Tibial nerve (tissue), 4 donors: Measurements from ENCODE around the gene POLD4. TPM values are rescaled to one million over a fixed set of nuclear protein-coding genes. Genes with fewer than 3 reads are reported as not detected.

ENCODE experiments used
- DNase-seq, 2 donors: peaks; one replicate each; pipeline ENCODE4 v3.0.0-alpha.2; 2019; ENCODE audit warnings: low spot score in 2 of 2
- H3K27ac ChIP-seq, 4 donors: fragments of 200-600 bp; sonication (generic) in 3 of 4; one replicate each; pipeline ENCODE4 v1.5.1; 2017 to 2019; ENCODE audit warnings: mild to moderate bottlenecking in 1 of 4
- H3K27me3 ChIP-seq, 2 donors: fragments of 200-600 bp; sonication (generic) in 1 of 2; one replicate each; pipeline versions ENCODE4 v1.5.1 to v1.6.0; 2017 to 2019
- H3K36me3 ChIP-seq, 3 donors: fragments of 200-600 bp; sonication (generic); one replicate each; pipeline ENCODE4 v1.5.1; 2018 to 2019
- H3K4me1 ChIP-seq, 4 donors: fragments of 200-600 bp; sonication (generic) in 3 of 4; one replicate each; pipeline ENCODE4 v1.5.1; 2017 to 2019
- H3K4me3 ChIP-seq, 4 donors: fragments of 200-600 bp; sonication (generic) in 3 of 4; one replicate each; pipeline ENCODE4 v1.5.1; 2017 to 2019; ENCODE audit warnings: mild to moderate bottlenecking in 1 of 4, moderate library complexity in 1 of 4
- H3K9me3 ChIP-seq, 4 donors: fragments of 200-600 bp; sonication (generic) in 3 of 4; one replicate each; pipeline ENCODE4 v1.5.1; 2017 to 2019
- EP300 ChIP-seq, 2 donors: sonication (generic); formaldehyde crosslinking; IDR thresholded peaks; one replicate each; pipeline ENCODE4 v1.6.1; 2017; ENCODE audit warnings: antibody characterized with exemption in 2 of 2, mild to moderate bottlenecking in 1 of 2
- POLR2A ChIP-seq, 2 donors: fragments of 450-650 bp; IDR thresholded peaks; one replicate each; pipeline ENCODE4 v1.6.1; 2017; ENCODE audit warnings: antibody characterized with exemption in 2 of 2, mild to moderate bottlenecking in 2 of 2, moderate library complexity in 2 of 2
- WGBS, 2 donors: methylation state at CpG; one replicate each; pipeline ENCODE4 v1.1.5; 2018; 5-methylcytosine and 5-hydroxymethylcytosine counted together
- total RNA-seq, 4 donors: library from RNA; depleted of rRNA; stranded (reverse); fragments of >200 nt; gene quantifications; one replicate each; pipeline ENCODE4 v1.1.0, GENCODE V29; 2016
- TF ChIP-seq, protein P1 (sequence below), 5 experiments: fragments of 200-600 bp in 3 of 5; fragments of 450-650 bp in 2 of 5; sonication (generic) in 3 of 5; IDR thresholded peaks; one replicate each; pipeline ENCODE4 v1.5.1; 2016 to 2019; ENCODE audit warnings: antibody characterized with exemption in 5 of 5, mild to moderate bottlenecking in 3 of 5, moderate library complexity in 2 of 5

POLD4 gene
- total RNA-seq, 4 donors from 2014 or later: 70.8 to 154 (median 88.5) TPM

- no peak overlapping the region for H3K4me3 ChIP-seq
- H3K9me3 ChIP-seq: no peaks in the 10 kb centered on the region
- H3K36me3 ChIP-seq: no peaks in the 10 kb centered on the region
- peaks cover 4 to 83% (median 75%) of the 10 kb centered on the region in 4 donors for H3K4me1 ChIP-seq
- H3K27ac ChIP-seq: peak overlapping the region; percentile 94 to 99 (median 98)
- DNase-seq: no peak
- no peak for TF ChIP-seq EP300 (IDR thresholded peaks at IDR 0.05)
- TF ChIP-seq POLR2A (IDR thresholded peaks at IDR 0.05): no peak
- WGBS, 2 donors: 69 to 85% methylated on average over 4 of the region's 4 CpGs
- no peaks in the 10 kb centered on the region for H3K27me3 ChIP-seq
Observed at GRCh38 chr11:67355794-67356386, 2.5 kb upstream of the POLD4 start.

GRCh38 chr11:67355023-67355793, 1.9 kb upstream of the POLD4 start:
- no peak for DNase-seq
- WGBS, 2 donors: 73 to 79% methylated on average over 4 to 11 of the region's 11 CpGs
- Histone ChIP-seq H3K9me3 (no peaks in the 10 kb centered on the region), H3K4me3 (no peak overlapping the region), H3K36me3 (no peaks in the 10 kb centered on the region), H3K27ac (peak overlapping the region; percentile 94 to 99 (median 98)), H3K27me3 (no peaks in the 10 kb centered on the region), H3K4me1 (peaks cover 4 to 84% (median 79%) of the 10 kb centered on the region in 4 donors)
- TF ChIP-seq EP300 (IDR thresholded peaks at IDR 0.05): no peak
- no peak for TF ChIP-seq POLR2A (IDR thresholded peaks at IDR 0.05)
- TF ChIP-seq, protein P1, sequence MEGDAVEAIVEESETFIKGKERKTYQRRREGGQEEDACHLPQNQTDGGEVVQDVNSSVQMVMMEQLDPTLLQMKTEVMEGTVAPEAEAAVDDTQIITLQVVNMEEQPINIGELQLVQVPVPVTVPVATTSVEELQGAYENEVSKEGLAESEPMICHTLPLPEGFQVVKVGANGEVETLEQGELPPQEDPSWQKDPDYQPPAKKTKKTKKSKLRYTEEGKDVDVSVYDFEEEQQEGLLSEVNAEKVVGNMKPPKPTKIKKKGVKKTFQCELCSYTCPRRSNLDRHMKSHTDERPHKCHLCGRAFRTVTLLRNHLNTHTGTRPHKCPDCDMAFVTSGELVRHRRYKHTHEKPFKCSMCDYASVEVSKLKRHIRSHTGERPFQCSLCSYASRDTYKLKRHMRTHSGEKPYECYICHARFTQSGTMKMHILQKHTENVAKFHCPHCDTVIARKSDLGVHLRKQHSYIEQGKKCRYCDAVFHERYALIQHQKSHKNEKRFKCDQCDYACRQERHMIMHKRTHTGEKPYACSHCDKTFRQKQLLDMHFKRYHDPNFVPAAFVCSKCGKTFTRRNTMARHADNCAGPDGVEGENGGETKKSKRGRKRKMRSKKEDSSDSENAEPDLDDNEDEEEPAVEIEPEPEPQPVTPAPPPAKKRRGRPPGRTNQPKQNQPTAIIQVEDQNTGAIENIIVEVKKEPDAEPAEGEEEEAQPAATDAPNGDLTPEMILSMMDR (IDR thresholded peaks at IDR 0.05): no peak

DNA sequence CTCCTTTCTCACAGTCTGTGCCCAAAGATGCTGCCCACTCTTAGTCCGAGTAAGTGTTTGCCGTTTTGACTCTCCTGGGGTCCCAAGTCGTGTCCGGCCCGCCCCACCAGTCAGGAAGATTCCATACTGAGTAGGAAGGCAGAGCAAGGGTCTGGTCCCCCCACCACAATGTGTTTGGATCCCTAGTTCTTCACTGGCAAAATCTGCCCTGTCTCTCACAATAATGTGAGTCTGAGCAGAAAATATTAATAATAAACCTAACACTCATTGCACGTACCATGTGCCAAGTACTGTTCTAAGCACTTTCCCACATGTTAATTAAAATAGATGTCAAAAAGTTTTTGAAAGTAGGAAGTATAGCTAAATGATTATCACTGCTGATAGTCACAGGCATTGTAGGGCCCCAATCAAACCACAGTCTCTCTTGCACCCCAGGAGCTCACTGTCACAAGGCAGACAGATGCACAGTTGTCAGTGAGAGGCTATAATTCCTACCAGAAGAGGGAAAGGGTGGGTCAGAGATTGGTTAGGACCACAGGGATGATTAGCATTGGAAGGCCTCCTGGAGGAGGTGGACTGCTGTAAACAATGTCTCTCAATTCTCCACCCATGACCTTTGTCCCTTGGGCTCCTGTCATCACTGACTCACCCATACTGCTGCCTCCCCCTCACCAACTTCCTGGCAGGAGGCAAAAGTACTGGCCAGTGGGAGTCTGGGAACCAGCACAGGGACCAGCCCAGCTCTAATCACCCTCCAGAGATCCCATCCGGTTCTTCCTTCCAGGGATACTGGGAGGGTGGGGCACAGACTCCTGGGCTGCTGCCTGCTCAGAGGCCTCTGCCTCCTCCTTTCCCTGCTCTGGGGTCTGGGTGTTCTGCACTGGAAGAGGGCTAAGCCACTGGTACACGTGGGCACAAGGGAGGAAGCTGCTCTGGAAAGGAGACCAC, 1.0 kb upstream of the POLD4 start:
- WGBS, 2 donors: 16 to 22% methylated on average over 8 of the region's 8 CpGs
- DNase-seq: no peak
- H3K27me3 ChIP-seq: no peaks in the 10 kb centered on the region

DNA sequence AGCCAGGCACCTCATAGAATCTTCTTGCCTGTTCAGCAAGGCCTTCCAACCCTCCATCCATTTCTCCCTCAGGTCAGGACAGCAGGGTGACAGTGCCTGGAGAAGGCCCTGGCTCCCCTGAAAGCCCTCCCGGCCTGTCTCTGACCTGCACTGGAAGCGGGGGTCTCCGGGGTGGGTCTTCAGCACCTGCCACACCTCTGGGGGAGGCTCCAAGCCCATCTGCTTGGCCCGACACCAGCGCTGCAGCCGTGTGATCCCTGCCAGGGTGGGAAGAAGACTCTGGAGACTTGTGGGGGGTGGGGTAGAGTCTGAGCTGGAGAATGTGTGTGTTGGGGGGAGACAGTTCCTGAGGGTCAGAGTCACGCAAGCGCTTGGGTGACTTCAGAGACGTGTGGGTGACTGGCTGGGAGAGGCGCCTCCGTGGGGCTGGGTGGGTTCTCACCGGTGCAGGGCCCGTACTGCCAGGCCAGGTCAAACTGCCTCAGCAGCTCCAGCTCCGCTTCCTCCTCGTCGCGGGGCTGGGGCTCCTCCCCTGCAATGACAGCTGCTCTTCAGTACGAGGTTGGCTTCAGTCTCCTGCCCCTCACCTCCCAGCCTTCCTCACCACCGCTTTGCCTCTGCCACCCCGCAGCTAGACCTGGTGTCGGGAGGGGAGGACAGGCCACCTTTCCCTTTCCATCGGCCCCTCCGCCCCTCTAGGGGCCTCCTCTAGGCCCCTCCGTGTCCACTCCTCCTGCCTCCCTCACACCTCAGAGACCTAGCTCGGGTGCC, 615 bp downstream of the POLD4 start:
- no peaks in the 10 kb centered on the region for H3K27me3 ChIP-seq
- no peaks in the 10 kb centered on the region for H3K9me3 ChIP-seq
- peak overlapping the region; percentile 94 to 99 (median 98) for H3K27ac ChIP-seq
- H3K36me3 ChIP-seq: no peaks in the 10 kb centered on the region
- peaks cover 4 to 76% (median 60%) of the 10 kb centered on the region in 4 donors for H3K4me1 ChIP-seq
- DNase-seq: no peak
- H3K4me3 ChIP-seq: peak overlapping the region; percentile 46 to 84 (median 65)
- TF ChIP-seq EP300 (IDR thresholded peaks at IDR 0.05) (no peak), POLR2A (IDR thresholded peaks at IDR 0.05) (no peak)
- TF ChIP-seq, protein P1 (IDR thresholded peaks at IDR 0.05): no peak
- 12 to 13% methylated on average over 22 to 23 of the region's 25 CpGs for WGBS, 2 donors

More for the DNA sequence above, 1.0 kb upstream of the POLD4 start:
- Histone ChIP-seq H3K36me3 (no peaks in the 10 kb centered on the region), H3K4me1 (peaks cover 4 to 86% (median 75%) of the 10 kb centered on the region in 4 donors), H3K27ac (peak overlapping the region; percentile 94 to 99 (median 98)), H3K9me3 (no peaks in the 10 kb centered on the region), H3K4me3 (peak overlapping the region; percentile 46 to 84 (median 65))
- TF ChIP-seq EP300 (IDR thresholded peaks at IDR 0.05) (peak; percentile 24 to 70), POLR2A (IDR thresholded peaks at IDR 0.05) (no peak)
- TF ChIP-seq, protein P1 (IDR thresholded peaks at IDR 0.05): peak in 2 of 5 experiments; percentile 6 to 39
